K562 (cell line): ENCODE data around the gene MAP2K4. TPM values are rescaled to one million over a fixed set of nuclear protein-coding genes. Genes with fewer than 3 reads are reported as not detected.

Source experiments
- ATAC-seq: fragments of 200-7000 bp; cut with Tn5 transposase; 3 replicates; pipeline ENCODE4 v1.9.1; 2020; ENCODE audit warnings: moderate library complexity
- BruUV-seq: library from RNA; stranded (reverse); fragments of 400-500 nt; replicated peaks from 2 replicates; lab custom pipeline; 2021; lab: Mats Ljungman, UMichigan
- CTCF ChIA-PET: fragments of 300-600 bp; formaldehyde crosslinking; extraction: SDS; loops from one replicate; lab custom pipeline; 2021; ENCODE audit warnings: low intra/inter-chr PET ratio; lab: Yijun Ruan, JAX
- POLR2A ChIA-PET: fragments of 300-600, 350-650 bp; sonication (Branson Sonifier 250); formaldehyde crosslinking; extraction: SDS; loops from one replicate; lab custom pipeline; 2021; ENCODE audit warnings: antibody characterized with exemption, inconsistent platforms; lab: Yijun Ruan, JAX
- DNase-seq, 4 experiments: peaks; one replicate each; pipeline versions ENCODE4 v3.0.0 to v3.0.0-alpha.2; 2011 to 2018; ENCODE audit warnings: low spot score in 3 of 4, mixed read lengths in 3 of 4; ENCODE audit errors: extremely low read depth in 1 of 4
- FAIRE-seq: peaks from 2 replicates; lab custom pipeline; 2011; peaks lifted over from hg19 to GRCh38; lab: Jason Lieb, UNC
- H2AFZ ChIP-seq: 2 replicates; pipeline ENCODE4 v1.6.0; 2011; ENCODE audit warnings: low read depth, low read length, control low read depth, inconsistent platforms
- H3K27ac ChIP-seq: fragments of 200-600 bp; 3 replicates; pipeline ENCODE4 v1.8.0; 2011; ENCODE audit warnings: low read depth, mild to moderate bottlenecking, control low read depth, inconsistent platforms, low read length, moderate library complexity, mixed read lengths; ENCODE audit errors: extremely low read depth
- H3K27me3 ChIP-seq, 2 experiments: fragments of 300-600 bp in 1 of 2; 2 replicates in 1 of 2; 3 replicates in 1 of 2; pipeline versions ENCODE4 v1.6.0 to v1.8.0; 2011; ENCODE audit warnings: inconsistent platforms in 2 of 2, low read length in 2 of 2, mild to moderate bottlenecking in 1 of 2, mixed read lengths in 1 of 2, moderate library complexity in 1 of 2; ENCODE audit not compliant: control insufficient read depth in 2 of 2, insufficient read depth in 2 of 2
- H3K36me3 ChIP-seq: fragments of 300-600 bp; 3 replicates; pipeline ENCODE4 v1.8.0; 2011; ENCODE audit warnings: mild to moderate bottlenecking, low read length, inconsistent platforms; ENCODE audit not compliant: control insufficient read depth, insufficient read depth
- H3K4me1 ChIP-seq, 2 experiments: fragments of 200-600 bp in 1 of 2; replicated peaks in 1 of 2; 2 replicates in 1 of 2; 3 replicates in 1 of 2; pipeline versions ENCODE4 v1.5.1 to v1.8.0; 2011; ENCODE audit warnings: inconsistent platforms in 2 of 2, low read length in 2 of 2, mild to moderate bottlenecking in 1 of 2, mixed read lengths in 1 of 2, moderate library complexity in 1 of 2; ENCODE audit not compliant: control insufficient read depth in 2 of 2, insufficient read depth in 2 of 2
- H3K4me2 ChIP-seq: 2 replicates; pipeline ENCODE4 v1.6.1; 2011; ENCODE audit warnings: low read length, control low read depth, inconsistent platforms, mixed read lengths; ENCODE audit not compliant: insufficient read depth
- H3K4me3 ChIP-seq: fragments of 200-600 bp; sonication (generic), shearing (Covaris generic); 2 replicates; pipeline ENCODE4 v1.5.1; 2016; ENCODE audit warnings: control low read depth, inconsistent platforms
- H3K79me2 ChIP-seq: fragments of 200-600 bp; 3 replicates; pipeline ENCODE4 v1.8.0; 2011; ENCODE audit warnings: low read length, inconsistent platforms; ENCODE audit not compliant: control insufficient read depth, insufficient read depth
- H3K9ac ChIP-seq, 2 experiments: 2 replicates each; pipeline versions ENCODE4 v1.6.0 to v1.6.1; 2011; ENCODE audit warnings: low read depth in 2 of 2, low read length in 2 of 2, control low read depth in 1 of 2, inconsistent platforms in 1 of 2, mild to moderate bottlenecking in 1 of 2, mixed read lengths in 1 of 2; ENCODE audit not compliant: insufficient read depth in 1 of 2
- H3K9me1 ChIP-seq: one replicate; pipeline ENCODE4 v1.6.0; 2011; ENCODE audit warnings: inconsistent platforms, mild to moderate bottlenecking, low read length, moderate library complexity; ENCODE audit not compliant: control insufficient read depth, insufficient read depth
- H3K9me3 ChIP-seq: replicated peaks from 2 replicates; pipeline ENCODE4 v1.5.1; 2011; ENCODE audit warnings: low read depth, low read length, inconsistent platforms; ENCODE audit not compliant: control insufficient read depth, insufficient read depth
- H4K20me1 ChIP-seq: replicated peaks from 2 replicates; pipeline ENCODE4 v1.6.1; 2011; ENCODE audit warnings: low read length, inconsistent platforms, mixed read lengths; ENCODE audit not compliant: control insufficient read depth, insufficient read depth
- ASH1L ChIP-seq: fragments of 450-650 bp; IDR thresholded peaks from 2 replicates; pipeline ENCODE4 v1.6.1; 2018; ENCODE audit warnings: borderline replicate concordance, mild to moderate bottlenecking, low read depth; ENCODE audit not compliant: partially characterized antibody
- DACH1 ChIP-seq: fragments of 450-650 bp; IDR thresholded peaks from 2 replicates; pipeline ENCODE4 v1.6.1; 2018; ENCODE audit not compliant: partially characterized antibody
- HNRNPUL1 ChIP-seq: fragments of 200-400 bp; formaldehyde crosslinking; IDR thresholded peaks from 2 replicates; pipeline ENCODE4 v1.6.1; 2017; ENCODE audit warnings: low read length
- NONO ChIP-seq, 2 experiments: fragments of 200-400 bp in 1 of 2; fragments of 450-650 bp in 1 of 2; formaldehyde crosslinking in 1 of 2; IDR thresholded peaks; 2 replicates each; pipeline ENCODE4 v1.6.1; 2017; ENCODE audit warnings: low read depth in 2 of 2, mild to moderate bottlenecking in 2 of 2, moderate library complexity in 2 of 2, low read length in 1 of 2
- RFX7 ChIP-seq: fragments of 250-450 bp; sonication (Bioruptor Pico); IDR thresholded peaks from 2 replicates; pipeline ENCODE4 v1.5.1; 2021; ENCODE audit warnings: mild to moderate bottlenecking
- TCF7L2 ChIP-seq: fragments of 150-350 bp; IDR thresholded peaks from 2 replicates; pipeline ENCODE4 v1.6.1; 2016; ENCODE audit warnings: low read depth, mild to moderate bottlenecking, low read length, moderate library complexity
- ZNF561 ChIP-seq: fragments of 450-650 bp; formaldehyde crosslinking; conservative IDR thresholded peaks from 2 replicates; pipeline ENCODE4 v1.4.0; 2020; ENCODE audit warnings: mild to moderate bottlenecking, moderate library complexity
- WGBS: fragments of 100-300 bp; shearing (Covaris generic); methylation state at CpG from one replicate; pipeline ENCODE4 v1.1.6; 2016; ENCODE audit warnings: low coverage, mixed read lengths; ENCODE audit not compliant: insufficient coverage; ENCODE audit errors: missing lambda C conversion rate; 5-methylcytosine and 5-hydroxymethylcytosine counted together
- in situ Hi-C: fragments of 300-500 bp; cut with MboI; formaldehyde crosslinking; loops from 4 replicates; pipeline ENCODE4 v1.15.0; 2018; ENCODE audit warnings: inconsistent platforms, mixed read lengths
- intact Hi-C: fragments of 100-400 bp; cut with micrococcal nuclease; formaldehyde crosslinking; loops from 2 replicates; pipeline ENCODE4 v1.14.2; 2022
- polyA plus RNA-seq, 8 experiments: library from polyadenylated mRNA; depleted of rRNA in 4 of 8; stranded (reverse) in 5 of 8; unstranded in 3 of 8; fragments of >200 nt; fragmentation: Nextera tagmentation in 2 of 8; fragmentation: Illumina TruSeq in 1 of 8; extraction: Ambion mirVana in 2 of 8; extraction: Trizol in 1 of 8; gene quantifications; 2 replicates each; pipeline versions ENCODE4 v1.2.1 to v1.2.3, GENCODE V29; 2011 to 2014; ENCODE audit warnings: inconsistent platforms in 1 of 8, missing spikeins in 1 of 8
- total RNA-seq, 7 experiments: library from RNA; depleted of rRNA in 6 of 7; stranded (reverse); fragments of >200 nt in 6 of 7; fragmentation: Illumina TruSeq in 2 of 7; extraction: Trizol in 2 of 7; gene quantifications; 2 replicates each; pipeline versions ENCODE4 v1.2.1 to v1.2.3, GENCODE V29; 2011 to 2021; ENCODE audit warnings: low replicate concordance in 1 of 7
- TF ChIP-seq, protein P1 (sequence below): fragments of 450-650 bp; formaldehyde crosslinking; IDR thresholded peaks from 2 replicates; pipeline ENCODE4 v1.4.0; 2022; ENCODE audit warnings: mild to moderate bottlenecking, moderate library complexity
- TF ChIP-seq, protein P2 (sequence below), 3 experiments: IDR thresholded peaks in 2 of 3; conservative IDR thresholded peaks in 1 of 3; 2 replicates each; pipeline ENCODE4 v1.5.1; 2011 to 2012; ENCODE audit warnings: low read length in 3 of 3, mild to moderate bottlenecking in 3 of 3, control low read depth in 2 of 3, improper control_type of control experiment in 1 of 3, inconsistent platforms in 1 of 3, low read depth in 1 of 3, mixed read lengths in 1 of 3, moderate library complexity in 1 of 3; ENCODE audit not compliant: insufficient read depth in 2 of 3

MAP2K4 gene
- total and polyA plus RNA-seq, 9 of the 15 experiments (the other 6 are each of a cell fraction or from before 2014, with no cell fraction given), result 3.0 to 15.9 (median 10.8) TPM

DNA sequence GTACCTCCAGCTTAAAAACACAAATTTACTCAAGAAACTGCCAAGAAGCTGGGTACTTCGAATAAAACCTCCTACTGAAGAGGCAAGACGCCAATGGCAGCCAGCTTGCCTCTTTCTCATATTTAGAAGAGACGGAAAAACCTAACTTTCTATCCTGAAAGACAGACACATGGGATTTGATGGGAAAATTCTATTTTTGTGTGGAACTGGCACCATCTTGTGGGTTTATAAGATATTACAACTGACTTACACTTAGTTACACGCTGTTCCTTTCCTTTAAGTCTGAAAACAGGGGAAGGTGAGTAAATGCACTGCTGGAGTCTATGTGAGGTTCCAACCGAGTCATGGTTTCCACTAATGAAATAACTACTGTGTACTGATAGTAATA, 33.7 kb upstream of the MAP2K4 start (continued):
- TF ChIP-seq, protein P1, sequence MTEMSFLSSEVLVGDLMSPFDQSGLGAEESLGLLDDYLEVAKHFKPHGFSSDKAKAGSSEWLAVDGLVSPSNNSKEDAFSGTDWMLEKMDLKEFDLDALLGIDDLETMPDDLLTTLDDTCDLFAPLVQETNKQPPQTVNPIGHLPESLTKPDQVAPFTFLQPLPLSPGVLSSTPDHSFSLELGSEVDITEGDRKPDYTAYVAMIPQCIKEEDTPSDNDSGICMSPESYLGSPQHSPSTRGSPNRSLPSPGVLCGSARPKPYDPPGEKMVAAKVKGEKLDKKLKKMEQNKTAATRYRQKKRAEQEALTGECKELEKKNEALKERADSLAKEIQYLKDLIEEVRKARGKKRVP (CRISPR knock-in tag), result no peak
- TF ChIP-seq, protein P2, sequence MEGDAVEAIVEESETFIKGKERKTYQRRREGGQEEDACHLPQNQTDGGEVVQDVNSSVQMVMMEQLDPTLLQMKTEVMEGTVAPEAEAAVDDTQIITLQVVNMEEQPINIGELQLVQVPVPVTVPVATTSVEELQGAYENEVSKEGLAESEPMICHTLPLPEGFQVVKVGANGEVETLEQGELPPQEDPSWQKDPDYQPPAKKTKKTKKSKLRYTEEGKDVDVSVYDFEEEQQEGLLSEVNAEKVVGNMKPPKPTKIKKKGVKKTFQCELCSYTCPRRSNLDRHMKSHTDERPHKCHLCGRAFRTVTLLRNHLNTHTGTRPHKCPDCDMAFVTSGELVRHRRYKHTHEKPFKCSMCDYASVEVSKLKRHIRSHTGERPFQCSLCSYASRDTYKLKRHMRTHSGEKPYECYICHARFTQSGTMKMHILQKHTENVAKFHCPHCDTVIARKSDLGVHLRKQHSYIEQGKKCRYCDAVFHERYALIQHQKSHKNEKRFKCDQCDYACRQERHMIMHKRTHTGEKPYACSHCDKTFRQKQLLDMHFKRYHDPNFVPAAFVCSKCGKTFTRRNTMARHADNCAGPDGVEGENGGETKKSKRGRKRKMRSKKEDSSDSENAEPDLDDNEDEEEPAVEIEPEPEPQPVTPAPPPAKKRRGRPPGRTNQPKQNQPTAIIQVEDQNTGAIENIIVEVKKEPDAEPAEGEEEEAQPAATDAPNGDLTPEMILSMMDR (IDR thresholded peaks at IDR 0.05 in 2 of 3, conservative IDR thresholded peaks at IDR 0.05 in 1 of 3; ENCODE audit: insufficient read depth in 2 of 3, low read depth in 1 of 3, low read length in 3 of 3), result peak; percentile 17 to 54 (median 46); a peak in 4 of 6 replicates
- TF ChIP-seq TCF7L2, result no peak
- no peak for TF ChIP-seq HNRNPUL1
- TF ChIP-seq ZNF561 (CRISPR knock-in tag), result no peak
- TF ChIP-seq DACH1, result no peak
- no peak for TF ChIP-seq RFX7

DNA sequence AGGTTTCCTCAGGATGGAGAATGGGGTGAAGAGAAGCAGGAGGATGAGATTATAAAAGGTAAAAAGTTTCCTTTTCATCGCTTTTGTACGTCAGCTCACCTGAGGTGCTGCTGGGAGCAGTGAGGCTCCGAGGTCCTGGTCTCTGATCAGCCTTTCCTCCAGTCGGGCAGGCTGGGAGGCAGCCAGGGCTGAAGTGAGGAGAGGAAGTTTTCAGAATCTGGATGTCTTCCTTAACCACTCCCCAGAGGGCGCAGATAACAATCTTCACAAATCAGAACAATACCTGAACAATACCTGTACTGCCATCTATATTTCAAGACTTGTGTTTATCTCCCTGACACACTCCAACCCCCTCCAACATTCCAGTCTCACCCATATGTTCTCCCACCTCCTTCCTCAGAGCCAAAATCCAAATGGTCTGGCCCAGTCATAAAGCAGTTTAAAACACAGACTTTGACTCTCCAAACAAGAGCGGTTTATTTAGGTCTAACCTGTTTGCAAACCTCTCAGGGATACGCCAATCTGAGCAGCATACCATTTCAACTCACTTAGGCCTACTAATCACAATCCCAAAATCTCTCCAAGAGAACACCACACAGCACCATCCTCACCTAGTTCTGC, 30.2 kb upstream of the MAP2K4 start:
- in situ Hi-C loops (loop anchor here (25.0 kb wide), 1 partner anchor 1103 kb away; no protein-coding TSS in a partner anchor), intact Hi-C loops (no loop called here)
- no peaks in the 10 kb centered on the region for H3K4me1 ChIP-seq
- no peak overlapping the region for H3K9ac ChIP-seq
- no peaks in the 10 kb centered on the region for H3K79me2 ChIP-seq
- H3K4me3 ChIP-seq, result no peak overlapping the region
- H3K27me3 ChIP-seq, result no peaks in the 10 kb centered on the region
- 64% methylated on average over 5 of the region's 7 CpGs for WGBS
- ATAC-seq (no peak), FAIRE-seq (no peak), DNase-seq (no peak)
- H3K4me2 ChIP-seq, result no peak overlapping the region
- BruUV-seq, result no TSS peak
- no peak overlapping the region for H2AFZ ChIP-seq
- ChIA-PET CTCF (no interaction called here), POLR2A (interaction anchor here (0.6 kb wide), 1 partner anchor 13 kb away, joined by 3 read pairs; no protein-coding TSS in a partner anchor)
- H3K27ac ChIP-seq, result no peak overlapping the region
- no peaks in the 10 kb centered on the region for H3K9me1 ChIP-seq
- no peaks in the 10 kb centered on the region for H4K20me1 ChIP-seq
- H3K9me3 ChIP-seq, result no peaks in the 10 kb centered on the region
- no peaks in the 10 kb centered on the region; the same call in 2 of the 3 replicates for H3K36me3 ChIP-seq
- TF ChIP-seq NONO (IDR thresholded peaks at IDR 0.05; ENCODE audit: low read depth in 2 of 2, low read length in 1 of 2), result no peak
- no peak for TF ChIP-seq ASH1L
